Kidney epithelial cell (primary cell): ENCODE data around the gene TMEM212. TPM values are rescaled to one million over a fixed set of nuclear protein-coding genes. Genes with fewer than 3 reads are reported as not detected.

Experiments
- DNase-seq: peaks from one replicate; pipeline ENCODE4 v3.0.0-alpha.2; 2010; ENCODE audit warnings: low read depth
- H3K27me3 ChIP-seq: 2 replicates; pipeline ENCODE4 v1.6.0; 2011; ENCODE audit warnings: low read length; ENCODE audit not compliant: control insufficient read depth, insufficient read depth
- H3K36me3 ChIP-seq: 2 replicates; pipeline ENCODE4 v1.5.1; 2011; ENCODE audit warnings: low read length; ENCODE audit not compliant: control insufficient read depth, insufficient read depth
- H3K4me3 ChIP-seq: 2 replicates; pipeline ENCODE4 v1.5.1; 2011; ENCODE audit warnings: low read depth, mild to moderate bottlenecking, control low read depth, low read length
- total RNA-seq: library from RNA; depleted of rRNA; stranded (reverse); fragments of >200 nt; gene quantifications from 2 replicates; pipeline ENCODE4 v1.2.3, GENCODE V29; 2015
- TF ChIP-seq, protein P1 (sequence below): IDR thresholded peaks from 2 replicates; pipeline ENCODE4 v1.5.1; 2011; ENCODE audit warnings: mild to moderate bottlenecking, moderate library complexity, low read length, control low read depth, inconsistent platforms; ENCODE audit not compliant: insufficient read depth, poor library complexity, severe bottlenecking

The TMEM212 gene
- total RNA-seq, 1 donor from 2014 or later, result not detected

- no peaks in the 10 kb centered on the region for H3K36me3 ChIP-seq
- TF ChIP-seq, protein P1, sequence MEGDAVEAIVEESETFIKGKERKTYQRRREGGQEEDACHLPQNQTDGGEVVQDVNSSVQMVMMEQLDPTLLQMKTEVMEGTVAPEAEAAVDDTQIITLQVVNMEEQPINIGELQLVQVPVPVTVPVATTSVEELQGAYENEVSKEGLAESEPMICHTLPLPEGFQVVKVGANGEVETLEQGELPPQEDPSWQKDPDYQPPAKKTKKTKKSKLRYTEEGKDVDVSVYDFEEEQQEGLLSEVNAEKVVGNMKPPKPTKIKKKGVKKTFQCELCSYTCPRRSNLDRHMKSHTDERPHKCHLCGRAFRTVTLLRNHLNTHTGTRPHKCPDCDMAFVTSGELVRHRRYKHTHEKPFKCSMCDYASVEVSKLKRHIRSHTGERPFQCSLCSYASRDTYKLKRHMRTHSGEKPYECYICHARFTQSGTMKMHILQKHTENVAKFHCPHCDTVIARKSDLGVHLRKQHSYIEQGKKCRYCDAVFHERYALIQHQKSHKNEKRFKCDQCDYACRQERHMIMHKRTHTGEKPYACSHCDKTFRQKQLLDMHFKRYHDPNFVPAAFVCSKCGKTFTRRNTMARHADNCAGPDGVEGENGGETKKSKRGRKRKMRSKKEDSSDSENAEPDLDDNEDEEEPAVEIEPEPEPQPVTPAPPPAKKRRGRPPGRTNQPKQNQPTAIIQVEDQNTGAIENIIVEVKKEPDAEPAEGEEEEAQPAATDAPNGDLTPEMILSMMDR, result no peak
- H3K4me3 ChIP-seq, result peak overlapping the region; percentile 65
- no peak for DNase-seq
- H3K27me3 ChIP-seq, result no peaks in the 10 kb centered on the region
Measured at GRCh38 chr3:171810629-171811294, 32.4 kb upstream of the TMEM212 start.

- H3K27me3 ChIP-seq, result no peaks in the 10 kb centered on the region
- no peak overlapping the region for H3K4me3 ChIP-seq
- no peaks in the 10 kb centered on the region for H3K36me3 ChIP-seq
- DNase-seq, result no peak
- TF ChIP-seq, protein P1, result no peak
Measured at GRCh38 chr3:171811295-171811912, 31.7 kb upstream of the TMEM212 start.

DNA sequence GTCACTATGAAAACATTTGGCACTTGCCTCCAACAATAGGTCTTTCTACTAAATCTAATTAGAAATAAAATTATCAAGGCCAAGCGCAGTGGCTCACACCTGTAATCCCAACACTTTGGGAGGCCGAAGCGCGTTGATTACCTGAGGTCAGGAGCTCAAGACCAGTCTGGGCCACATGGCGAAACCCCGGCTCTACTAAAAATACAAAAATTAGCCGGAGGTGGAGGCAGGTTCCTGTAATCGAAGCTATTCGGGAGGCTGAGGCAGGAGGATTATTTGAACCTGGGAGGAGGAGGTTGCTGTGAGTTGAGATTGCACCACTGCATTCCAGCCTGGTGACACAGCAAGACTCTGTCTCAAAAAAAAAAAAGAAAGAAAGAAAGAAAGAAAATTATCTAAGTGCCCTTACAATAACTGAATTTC is 31.2 kb upstream of the TMEM212 start:
- no peak for DNase-seq
- Histone ChIP-seq H3K36me3 (no peaks in the 10 kb centered on the region), H3K4me3 (no peak overlapping the region), H3K27me3 (no peaks in the 10 kb centered on the region)
- TF ChIP-seq, protein P1, result no peak

DNA sequence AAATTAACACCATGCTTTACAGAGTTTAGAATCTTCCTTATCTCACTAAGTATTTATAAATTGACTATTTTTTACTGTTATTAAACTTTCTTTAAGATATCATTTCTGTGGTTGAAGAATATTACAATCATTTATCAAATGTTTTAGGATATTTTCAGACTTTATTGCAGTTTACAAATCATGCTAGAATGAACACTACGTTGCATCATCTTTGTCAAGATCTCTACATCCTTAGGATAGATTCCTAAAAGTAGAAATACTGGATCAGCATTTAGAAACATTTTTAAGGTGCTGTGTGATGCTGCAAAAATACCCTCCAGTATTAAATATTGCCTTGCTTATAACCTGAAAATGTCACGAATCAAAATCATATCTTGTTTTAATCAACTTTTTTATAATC is 30.3 kb upstream of the TMEM212 start:
- TF ChIP-seq, protein P1, result no peak
- Histone ChIP-seq H3K4me3 (no peak overlapping the region), H3K36me3 (no peaks in the 10 kb centered on the region), H3K27me3 (no peaks in the 10 kb centered on the region)
- DNase-seq, result no peak

DNA sequence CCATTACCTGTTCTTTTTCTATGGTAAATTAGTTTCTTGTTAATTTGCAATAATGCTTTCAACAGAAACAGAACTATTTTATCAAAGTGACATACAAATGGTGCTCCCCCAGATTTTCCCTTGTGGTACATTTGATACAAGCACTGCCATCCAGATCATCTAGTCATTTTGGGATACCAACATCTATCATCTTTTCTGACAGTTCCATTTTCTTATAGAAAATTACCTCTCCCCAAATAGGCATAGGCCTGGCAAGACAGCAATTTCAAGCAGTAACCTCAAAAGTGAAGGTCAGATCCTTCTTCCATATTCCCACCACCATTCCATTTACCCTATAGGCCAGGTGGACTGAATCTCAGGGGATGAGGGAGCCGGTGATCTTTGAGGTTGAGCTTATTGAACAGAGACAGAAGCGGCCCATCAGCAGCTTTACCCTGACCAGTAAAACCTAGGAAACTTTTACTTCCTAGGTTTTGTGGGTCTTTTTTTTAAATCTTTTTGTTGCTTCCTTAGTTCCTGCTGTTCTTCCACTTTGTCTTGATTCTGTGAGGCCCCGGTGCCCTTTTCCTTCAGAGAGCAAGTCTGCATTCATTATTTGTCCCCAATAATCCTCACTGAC is 29.8 kb upstream of the TMEM212 start:
- no peak overlapping the region for H3K4me3 ChIP-seq
- H3K27me3 ChIP-seq, result no peaks in the 10 kb centered on the region
- TF ChIP-seq, protein P1, result no peak
- no peaks in the 10 kb centered on the region for H3K36me3 ChIP-seq
- no peak for DNase-seq
